ENCODE results near the gene USO1. TPM values are rescaled to one million over a fixed set of nuclear protein-coding genes. Genes with fewer than 3 reads are reported as not detected.

The USO1 gene
- total and polyA plus RNA-seq, 2 of the 13 experiments (the other 11 are each of a cell fraction or from before 2014, with no cell fraction given) = 52.2 to 87.7 TPM

DNA sequence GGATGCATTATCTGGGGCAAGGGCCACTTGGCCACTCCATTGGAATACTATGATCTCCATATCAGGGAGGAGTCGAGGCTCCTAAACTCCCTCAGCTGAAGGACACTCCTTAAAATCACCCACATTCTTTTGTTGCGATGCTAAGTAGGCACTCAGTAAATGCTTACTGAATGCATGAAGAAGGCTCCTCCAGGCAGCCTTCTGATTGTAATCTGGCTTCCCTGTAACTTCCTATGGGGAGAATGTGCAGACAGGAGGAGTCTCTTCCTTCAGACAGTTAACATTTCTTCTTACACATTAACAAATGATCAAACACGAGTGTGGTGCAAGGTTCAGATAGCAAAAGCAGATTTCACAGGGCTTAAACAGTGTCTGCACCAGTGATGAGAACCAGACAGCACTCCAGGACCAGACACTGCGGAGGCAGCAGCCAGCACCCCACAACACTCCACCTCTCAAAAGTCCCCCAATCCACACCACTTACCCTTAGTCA, 21.4 kb upstream of the USO1 start (continued):
- TF ChIP-seq EP300 (IDR thresholded peaks at IDR 0.05; ENCODE audit: low read depth in 2 of 2, low read length in 2 of 2) (peak in 1 of 2 experiments; percentile 31; a peak in 2 of 4 replicates), EP300 (CRISPR knock-in tag; IDR thresholded peaks at IDR 0.05; ENCODE audit: borderline replicate concordance) (no peak), MEIS2 (CRISPR knock-in tag; IDR thresholded peaks at IDR 0.05) (0 out of 2 replicates have a peak, but pooled peaks have one; percentile 48), ZNF891 (CRISPR knock-in tag; IDR thresholded peaks at IDR 0.05) (no peak), ZNF205 (CRISPR knock-in tag; IDR thresholded peaks at IDR 0.05) (no peak), CENPT (CRISPR knock-in tag; IDR thresholded peaks at IDR 0.05; ENCODE audit: low read depth) (no peak), ZNF501 (CRISPR knock-in tag; IDR thresholded peaks at IDR 0.05) (no peak), GTF2F1 (IDR thresholded peaks at IDR 0.05; ENCODE audit: low read length) (no peak), YEATS2 (CRISPR knock-in tag; IDR thresholded peaks at IDR 0.05; ENCODE audit: borderline replicate concordance) (no peak), CEBPG (CRISPR knock-in tag; IDR thresholded peaks at IDR 0.05) (peak; percentile 58; the same call in 1 of the 2 replicates), ZNF431 (CRISPR knock-in tag; IDR thresholded peaks at IDR 0.05; ENCODE audit: borderline replicate concordance, low read depth) (no peak), MLLT10 (CRISPR knock-in tag; IDR thresholded peaks at IDR 0.05) (no peak), NFE2L1 (CRISPR knock-in tag; IDR thresholded peaks at IDR 0.05; ENCODE audit: borderline replicate concordance) (no peak), POLR2AphosphoS5 (IDR thresholded peaks at IDR 0.05; ENCODE audit: low read depth, low read length) (peak; percentile 76), RNF2 (conservative IDR thresholded peaks at IDR 0.05; ENCODE audit: low read depth) (no peak), MIER3 (CRISPR knock-in tag; IDR thresholded peaks at IDR 0.05; ENCODE audit: borderline replicate concordance) (peak; percentile 65; the same call in 1 of the 2 replicates), SOX6 (IDR thresholded peaks at IDR 0.05) (no peak), SOX6 (CRISPR knock-in tag; IDR thresholded peaks at IDR 0.05) (peak; percentile 72), SIX4 (CRISPR knock-in tag; IDR thresholded peaks at IDR 0.05) (no peak), GPN1 (CRISPR knock-in tag; IDR thresholded peaks at IDR 0.05; ENCODE audit: borderline replicate concordance) (no peak), NCOA1 (CRISPR knock-in tag; IDR thresholded peaks at IDR 0.05) (no peak), TSC22D2 (CRISPR knock-in tag; IDR thresholded peaks at IDR 0.05; ENCODE audit: borderline replicate concordance) (no peak), ZNF747 (CRISPR knock-in tag; IDR thresholded peaks at IDR 0.05; ENCODE audit: borderline replicate concordance) (0 out of 2 replicates have a peak, but pooled peaks have one; percentile 41), GATAD2A (CRISPR knock-in tag; IDR thresholded peaks at IDR 0.05) (peak; percentile 79), IKZF4 (CRISPR knock-in tag; IDR thresholded peaks at IDR 0.05; ENCODE audit: borderline replicate concordance, low read depth, not compliant biosample characterization) (no peak), FOXK1 (CRISPR knock-in tag; IDR thresholded peaks at IDR 0.05; ENCODE audit: borderline replicate concordance, low read depth) (no peak), MEF2D (CRISPR knock-in tag; IDR thresholded peaks at IDR 0.05) (0 out of 2 replicates have a peak, but pooled peaks have one; percentile 31)
- TF ChIP-seq, protein P1, sequence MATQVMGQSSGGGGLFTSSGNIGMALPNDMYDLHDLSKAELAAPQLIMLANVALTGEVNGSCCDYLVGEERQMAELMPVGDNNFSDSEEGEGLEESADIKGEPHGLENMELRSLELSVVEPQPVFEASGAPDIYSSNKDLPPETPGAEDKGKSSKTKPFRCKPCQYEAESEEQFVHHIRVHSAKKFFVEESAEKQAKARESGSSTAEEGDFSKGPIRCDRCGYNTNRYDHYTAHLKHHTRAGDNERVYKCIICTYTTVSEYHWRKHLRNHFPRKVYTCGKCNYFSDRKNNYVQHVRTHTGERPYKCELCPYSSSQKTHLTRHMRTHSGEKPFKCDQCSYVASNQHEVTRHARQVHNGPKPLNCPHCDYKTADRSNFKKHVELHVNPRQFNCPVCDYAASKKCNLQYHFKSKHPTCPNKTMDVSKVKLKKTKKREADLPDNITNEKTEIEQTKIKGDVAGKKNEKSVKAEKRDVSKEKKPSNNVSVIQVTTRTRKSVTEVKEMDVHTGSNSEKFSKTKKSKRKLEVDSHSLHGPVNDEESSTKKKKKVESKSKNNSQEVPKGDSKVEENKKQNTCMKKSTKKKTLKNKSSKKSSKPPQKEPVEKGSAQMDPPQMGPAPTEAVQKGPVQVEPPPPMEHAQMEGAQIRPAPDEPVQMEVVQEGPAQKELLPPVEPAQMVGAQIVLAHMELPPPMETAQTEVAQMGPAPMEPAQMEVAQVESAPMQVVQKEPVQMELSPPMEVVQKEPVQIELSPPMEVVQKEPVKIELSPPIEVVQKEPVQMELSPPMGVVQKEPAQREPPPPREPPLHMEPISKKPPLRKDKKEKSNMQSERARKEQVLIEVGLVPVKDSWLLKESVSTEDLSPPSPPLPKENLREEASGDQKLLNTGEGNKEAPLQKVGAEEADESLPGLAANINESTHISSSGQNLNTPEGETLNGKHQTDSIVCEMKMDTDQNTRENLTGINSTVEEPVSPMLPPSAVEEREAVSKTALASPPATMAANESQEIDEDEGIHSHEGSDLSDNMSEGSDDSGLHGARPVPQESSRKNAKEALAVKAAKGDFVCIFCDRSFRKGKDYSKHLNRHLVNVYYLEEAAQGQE (IDR thresholded peaks at IDR 0.05; ENCODE audit: borderline replicate concordance in 1 of 2, low read depth in 1 of 2, low read length in 2 of 2) = peak in 1 of 2 experiments; percentile 45; a peak in 1 of 4 replicates
- TF ChIP-seq, protein P2, sequence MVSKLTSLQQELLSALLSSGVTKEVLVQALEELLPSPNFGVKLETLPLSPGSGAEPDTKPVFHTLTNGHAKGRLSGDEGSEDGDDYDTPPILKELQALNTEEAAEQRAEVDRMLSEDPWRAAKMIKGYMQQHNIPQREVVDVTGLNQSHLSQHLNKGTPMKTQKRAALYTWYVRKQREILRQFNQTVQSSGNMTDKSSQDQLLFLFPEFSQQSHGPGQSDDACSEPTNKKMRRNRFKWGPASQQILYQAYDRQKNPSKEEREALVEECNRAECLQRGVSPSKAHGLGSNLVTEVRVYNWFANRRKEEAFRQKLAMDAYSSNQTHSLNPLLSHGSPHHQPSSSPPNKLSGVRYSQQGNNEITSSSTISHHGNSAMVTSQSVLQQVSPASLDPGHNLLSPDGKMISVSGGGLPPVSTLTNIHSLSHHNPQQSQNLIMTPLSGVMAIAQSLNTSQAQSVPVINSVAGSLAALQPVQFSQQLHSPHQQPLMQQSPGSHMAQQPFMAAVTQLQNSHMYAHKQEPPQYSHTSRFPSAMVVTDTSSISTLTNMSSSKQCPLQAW (CRISPR knock-in tag; IDR thresholded peaks at IDR 0.05) = peak; percentile 75
